HS-5 (cell line): ENCODE results near the gene ERP27.

Experiments used
- DNase-seq: peaks from one replicate; pipeline ENCODE4 v3.0.0-alpha.2; 2012; ENCODE audit warnings: low read depth

ERP27 gene

DNA sequence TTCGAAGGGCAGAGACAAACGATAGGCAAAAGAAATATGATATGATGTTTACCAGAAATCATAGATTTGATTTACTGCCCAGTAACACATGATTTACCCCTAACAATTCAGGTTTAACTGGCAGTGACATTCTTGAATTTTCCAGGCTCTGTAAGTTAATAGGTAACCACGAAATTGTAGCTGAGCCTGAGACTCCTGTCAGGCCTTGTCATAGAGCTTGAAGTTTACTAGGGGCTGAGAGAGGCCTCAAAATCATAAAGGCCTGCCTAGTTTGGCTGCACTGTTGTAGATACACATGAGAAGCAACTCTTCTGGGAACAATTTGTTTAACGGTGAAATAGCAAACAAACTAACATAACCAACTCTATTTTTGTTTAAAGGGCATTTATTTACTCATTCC, 3.3 kb downstream of the ERP27 start:
- no peak for DNase-seq

- no peak for DNase-seq
Observed at GRCh38 chr12:14934511-14934910, 3.8 kb downstream of the ERP27 start.

GRCh38 chr12:14931791-14932560, 6.4 kb downstream of the ERP27 start:
- DNase-seq: no peak

- no peak for DNase-seq
Observed at GRCh38 chr12:14931359-14931758, 7.0 kb downstream of the ERP27 start.

- DNase-seq: no peak
Observed at GRCh38 chr12:14930299-14930698, 8.0 kb downstream of the ERP27 start.

DNA sequence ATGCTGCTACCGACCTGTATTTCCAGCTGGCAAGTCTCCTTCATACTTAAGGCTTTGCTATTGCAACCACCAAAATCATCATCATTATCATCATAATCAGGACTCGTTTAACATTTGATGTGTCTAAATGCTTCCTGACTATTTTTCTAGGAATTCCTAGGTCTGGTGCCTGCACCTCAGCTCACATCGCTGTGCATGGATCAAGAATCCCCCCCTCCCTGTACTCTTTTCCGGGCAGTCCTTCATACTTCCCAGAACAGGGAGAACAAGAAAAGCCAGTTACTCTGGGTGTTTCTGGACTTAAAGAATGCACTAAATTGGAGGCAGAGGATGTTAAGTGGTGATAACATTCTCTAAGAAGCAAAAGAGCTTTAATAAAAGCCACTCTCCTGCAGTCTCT, 9.4 kb downstream of the ERP27 start:
- DNase-seq: no peak

DNA sequence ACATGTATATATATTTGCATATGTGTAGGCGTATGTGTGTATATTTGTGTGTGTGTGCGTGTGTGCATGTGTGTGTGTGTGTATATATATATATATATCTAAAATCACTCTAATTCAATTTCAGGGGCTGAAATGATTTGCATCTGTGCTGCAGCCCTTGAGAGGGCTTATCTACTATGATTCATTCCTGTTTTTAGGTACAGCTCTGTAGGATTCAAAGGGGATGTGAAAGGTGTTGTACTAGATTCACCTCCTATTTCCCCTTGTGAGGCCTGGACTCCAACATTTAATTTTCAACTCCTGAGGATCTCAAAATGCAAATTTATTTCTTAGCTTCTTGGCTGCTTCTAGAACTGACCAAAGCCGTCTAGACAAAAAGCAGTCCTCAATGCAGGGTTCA, 11.1 kb downstream of the ERP27 start:
- no peak for DNase-seq

DNA sequence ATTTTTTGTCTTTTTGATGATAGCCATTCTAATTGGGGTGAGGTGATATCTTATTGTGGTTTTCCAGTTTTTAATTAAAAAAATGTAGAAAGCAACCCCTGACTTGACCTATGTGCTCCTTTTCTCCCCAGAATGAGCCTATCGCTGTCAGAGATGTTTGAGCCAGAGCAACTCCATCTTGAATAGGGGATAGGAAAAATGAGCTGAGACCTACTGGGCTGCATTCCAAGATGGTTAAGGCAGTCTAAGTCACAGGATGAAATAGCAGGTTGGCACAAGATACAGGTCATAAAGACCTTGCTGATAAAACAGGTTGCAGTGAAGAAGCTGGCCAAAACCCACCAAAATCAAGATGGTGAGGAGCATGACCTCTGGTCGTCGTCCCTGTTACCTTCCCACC, 13.8 kb downstream of the ERP27 start:
- DNase-seq: no peak

GRCh38 chr12:14923944-14924343, 14.4 kb downstream of the ERP27 start:
- DNase-seq: no peak

- no peak for DNase-seq
Observed at GRCh38 chr12:14921218-14921617, 17.1 kb downstream of the ERP27 start.

DNA sequence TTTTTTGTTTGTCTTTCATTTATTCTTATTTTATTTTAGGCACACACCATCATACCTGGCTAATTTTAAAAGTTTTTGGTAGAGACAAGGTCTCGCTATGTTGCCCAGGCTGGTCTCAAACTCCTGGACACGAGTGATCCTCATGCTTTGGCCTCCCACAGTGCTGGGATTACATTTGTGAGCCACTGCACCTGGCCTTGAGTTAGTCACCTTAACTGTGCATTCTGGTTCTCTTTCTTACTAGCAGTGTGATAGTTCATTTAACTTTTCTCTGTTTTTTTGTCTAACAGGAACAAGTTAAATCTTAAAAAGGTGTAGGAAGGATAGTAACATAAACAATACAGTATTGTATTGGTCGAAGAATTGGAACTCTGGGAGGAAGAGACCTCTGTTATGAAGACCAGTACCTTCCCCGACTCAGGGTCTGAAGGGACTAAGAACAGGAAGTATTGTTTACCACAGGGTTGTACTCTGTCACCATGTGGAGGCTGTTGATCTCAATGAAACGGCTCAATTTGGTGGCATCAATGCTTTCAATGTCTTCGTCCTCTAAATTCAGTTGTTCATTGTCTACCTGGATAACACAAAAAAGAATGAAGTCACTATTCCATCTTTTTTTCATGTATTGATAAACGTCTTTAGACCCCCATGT, 17.7 kb downstream of the ERP27 start:
- no peak for DNase-seq

DNA sequence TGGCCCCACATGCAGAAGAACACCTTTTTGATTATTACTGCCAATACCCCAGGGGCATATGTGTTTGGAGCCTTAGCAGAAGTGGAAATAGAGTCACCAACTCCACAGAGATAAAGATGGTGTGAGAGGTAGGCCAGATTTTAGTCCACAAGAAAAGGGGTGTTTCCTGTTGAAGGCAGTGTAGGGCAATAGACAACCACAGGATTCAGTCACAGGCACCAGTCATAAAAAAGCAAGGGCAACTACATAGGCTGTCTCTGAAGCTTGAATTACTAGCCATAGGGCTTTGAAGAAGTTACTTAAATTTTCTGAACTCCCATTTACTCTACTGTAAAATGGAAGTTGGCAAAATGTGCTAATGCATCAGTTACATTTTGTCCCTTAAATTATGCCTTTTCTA, 18.9 kb downstream of the ERP27 start:
- DNase-seq: no peak

DNA sequence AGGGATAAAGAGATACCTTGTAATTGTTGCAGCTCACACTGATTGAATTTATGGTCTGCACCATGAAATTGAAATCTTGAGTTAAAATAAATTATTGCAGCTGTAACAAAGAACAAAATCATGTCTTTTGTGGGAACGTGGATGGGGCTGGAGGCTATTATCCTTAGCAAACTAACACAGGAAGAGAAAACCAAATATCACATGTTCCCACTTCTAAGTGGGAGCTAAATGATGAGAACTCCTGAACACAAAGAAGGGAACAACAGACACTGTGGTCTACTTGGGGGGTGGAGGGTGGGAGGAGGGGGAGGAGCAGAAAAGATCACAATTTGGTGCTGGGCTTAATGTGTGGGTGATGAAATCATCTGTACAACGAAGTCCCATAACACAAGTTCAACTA, 22.6 kb downstream of the ERP27 start:
- no peak for DNase-seq

DNA sequence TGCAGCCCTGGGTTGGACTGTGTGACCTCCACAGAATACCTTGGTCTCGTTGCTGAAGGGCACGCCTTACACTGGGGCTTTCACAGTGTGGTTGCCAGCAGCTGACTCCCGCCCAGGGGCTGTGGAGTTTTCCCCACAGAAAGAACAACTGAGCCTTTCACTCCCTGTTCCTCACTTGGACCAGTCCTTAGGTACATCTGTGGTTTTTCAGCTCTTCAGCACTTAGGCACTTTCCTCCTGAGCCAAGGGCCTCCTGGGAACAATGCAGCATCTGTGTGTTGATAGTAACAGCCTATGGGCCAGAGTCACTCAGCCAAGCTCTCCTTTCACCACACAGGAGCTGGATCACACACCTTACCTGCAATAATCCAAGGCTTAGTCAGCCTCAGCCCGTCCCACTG, 25.0 kb downstream of the ERP27 start:
- no peak for DNase-seq

DNA sequence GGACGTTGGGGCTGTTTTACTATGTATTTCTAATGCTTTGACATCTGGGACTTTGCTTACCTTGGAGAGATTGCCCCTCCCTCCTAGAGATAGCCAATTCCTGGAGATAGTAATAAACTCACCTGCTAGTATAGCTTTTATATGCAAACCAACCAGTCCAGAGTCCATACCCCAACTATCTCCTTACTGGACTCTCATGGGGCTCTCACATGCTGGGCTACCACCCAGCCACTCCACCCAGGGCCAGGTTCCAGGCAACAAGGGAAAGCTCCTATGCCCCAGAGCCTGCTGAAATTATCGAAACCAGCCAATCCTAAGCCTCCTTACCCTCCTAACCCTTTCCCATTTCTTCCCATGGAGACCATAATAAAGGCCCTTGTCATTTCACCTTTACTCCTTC, 27.2 kb downstream of the ERP27 start:
- DNase-seq: no peak

GRCh38 chr12:14910090-14910915, 28.0 kb downstream of the ERP27 start:
- peak; percentile 10 for DNase-seq

DNA sequence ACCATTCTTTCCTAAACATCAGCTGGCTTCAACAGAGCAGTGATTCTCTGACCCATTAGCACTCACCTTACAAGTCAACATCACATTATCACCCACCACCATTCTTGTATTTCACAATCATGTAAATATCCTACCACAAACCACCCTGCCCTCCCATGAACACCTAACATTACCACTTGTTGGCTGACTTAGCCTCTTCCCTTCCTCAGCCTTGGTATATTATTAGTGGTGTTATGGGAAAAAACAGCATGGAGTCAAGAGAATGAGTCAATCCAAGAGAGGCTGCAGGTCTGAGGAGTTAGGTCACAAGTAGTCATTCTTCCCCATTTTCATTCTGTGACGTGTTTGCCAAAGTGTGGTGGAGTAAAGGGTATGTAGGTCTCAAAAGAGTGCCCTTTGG, 30.4 kb downstream of the ERP27 start:
- no peak for DNase-seq

GRCh38 chr12:14906114-14906513, 32.2 kb downstream of the ERP27 start:
- DNase-seq: no peak

DNA sequence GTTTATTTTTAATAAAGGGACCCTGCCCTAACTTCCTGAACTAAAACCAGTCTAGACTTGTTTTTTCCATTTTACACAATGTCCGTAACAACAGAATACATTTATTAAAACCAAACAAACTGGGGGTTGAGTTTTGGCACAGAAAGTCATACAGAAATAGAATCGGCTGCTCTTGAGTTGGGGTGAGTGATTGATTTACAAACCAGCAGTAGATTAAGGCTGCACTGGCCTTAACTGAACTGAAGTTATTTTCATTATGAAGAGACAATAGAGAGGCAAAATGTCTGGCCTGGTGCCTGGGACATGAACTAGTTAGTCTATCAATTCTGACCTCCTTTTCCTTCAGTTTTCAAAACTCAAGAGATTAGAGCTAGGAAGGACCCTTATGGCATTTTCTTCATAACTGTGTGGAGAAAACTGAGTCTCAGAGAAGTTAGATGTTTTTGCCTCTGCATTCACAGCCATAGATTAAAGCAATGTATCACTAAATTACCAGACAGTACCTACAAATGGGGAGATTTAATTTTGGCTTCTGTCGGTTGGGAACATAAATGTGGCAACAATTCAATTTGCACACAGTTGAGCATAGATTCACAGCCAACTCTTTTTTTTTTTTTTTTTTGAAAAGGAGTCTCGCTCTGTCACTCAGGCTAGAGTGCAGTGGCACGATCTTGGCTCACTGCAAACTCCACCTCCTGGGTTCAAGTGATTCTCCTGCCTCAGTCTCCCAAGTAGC, 32.9 kb downstream of the ERP27 start:
- no peak for DNase-seq

DNA sequence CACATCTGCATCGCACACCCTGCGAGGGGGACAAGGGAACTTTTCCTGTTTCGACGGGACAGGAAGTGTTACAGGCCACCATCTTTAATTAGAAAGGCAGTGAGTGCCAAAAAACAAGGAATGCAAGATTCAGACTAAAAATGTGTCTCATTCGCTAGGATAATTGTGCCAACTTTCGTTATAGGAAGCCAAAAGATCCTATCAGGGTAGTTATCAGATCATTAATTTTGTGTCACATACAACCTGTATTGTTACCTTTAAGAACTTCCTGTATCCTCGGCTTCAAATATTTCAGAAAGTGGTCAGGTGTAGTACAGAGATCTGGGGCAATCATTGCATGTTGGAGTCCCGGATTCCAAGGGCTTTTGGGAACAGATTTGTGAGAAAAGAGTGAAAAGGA, 33.5 kb downstream of the ERP27 start:
- no peak for DNase-seq

DNA sequence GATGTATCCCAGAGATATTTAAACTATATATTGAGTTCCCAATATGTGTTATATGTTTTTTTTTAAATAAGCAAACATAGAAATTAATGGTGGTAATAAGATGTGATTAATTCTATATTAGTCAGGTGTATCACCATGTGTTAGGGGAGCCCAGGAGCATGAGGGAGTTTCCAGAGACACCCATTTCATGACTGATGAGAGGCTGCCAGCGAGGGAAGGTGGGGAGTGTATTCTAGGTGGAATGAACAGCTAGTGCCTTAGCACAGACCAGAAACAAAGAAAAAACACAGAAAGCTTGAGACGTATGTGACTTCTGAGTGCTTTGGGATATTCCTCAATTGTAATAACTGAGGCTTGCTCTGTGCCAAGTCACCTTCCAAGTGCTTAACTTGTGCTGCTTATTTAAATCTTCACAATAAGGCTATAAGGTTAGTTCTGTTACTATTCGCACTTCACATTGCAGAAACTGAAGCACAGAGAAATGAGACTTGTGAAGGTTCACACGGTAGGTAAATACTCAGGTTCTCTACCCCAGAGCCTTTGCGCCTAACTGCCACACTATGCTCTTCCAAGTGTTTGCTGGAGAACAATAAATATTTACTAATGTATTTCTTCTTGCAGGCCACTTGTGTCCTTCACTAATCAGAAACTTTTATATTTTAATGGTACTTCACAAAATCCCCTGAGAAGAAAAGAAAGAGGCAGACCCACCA, 34.8 kb downstream of the ERP27 start:
- DNase-seq: no peak

GRCh38 chr12:14902465-14902864, 35.9 kb downstream of the ERP27 start:
- no peak for DNase-seq
